ENCODE data around the gene NOP10. TPM values are rescaled to one million over a fixed set of nuclear protein-coding genes. Genes with fewer than 3 reads are reported as not detected.
A peak's percentile ranks its signal among the peaks of the same experiment; 100 is the strongest.

The NOP10 gene
- total RNA-seq, 1 donor from 2014 or later: 200 TPM

GRCh38 chr15:34335176-34336032 lies 7.5 kb downstream of the NOP10 start:
- Mint-ChIP-seq H3K4me1 (ENCODE audit: unreplicated experiment) (peaks cover 61% of the 10 kb centered on the region), H3K27ac (ENCODE audit: unreplicated experiment) (peak overlapping the region; percentile 97)

DNA sequence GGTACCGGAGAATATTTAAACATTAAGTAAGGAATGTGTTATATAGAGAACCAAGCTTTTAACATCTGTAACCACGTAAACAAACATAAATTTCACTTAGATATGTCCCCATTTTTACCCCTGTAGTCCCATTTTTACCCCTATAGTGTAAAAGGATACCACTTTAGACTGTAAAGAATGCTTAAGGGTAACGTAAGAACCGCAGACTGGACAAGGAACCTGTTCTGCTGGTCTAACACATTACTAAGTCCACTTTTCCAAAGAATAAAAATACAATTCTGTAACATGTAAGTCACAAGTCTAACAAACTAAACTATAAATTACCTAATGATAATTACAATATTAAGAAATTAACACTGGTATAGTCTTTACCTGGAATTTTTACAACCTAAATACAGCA lies 8.3 kb downstream of the NOP10 start:
- H3K27me3 Mint-ChIP-seq (ENCODE audit: unreplicated experiment): no peaks in the 10 kb centered on the region
- H3K36me3 Mint-ChIP-seq (ENCODE audit: unreplicated experiment): peaks cover 7% of the 10 kb centered on the region
- DNase-seq (ENCODE audit: extremely low spot score, unreplicated experiment): no peak
- H3K9me3 Mint-ChIP-seq (ENCODE audit: unreplicated experiment): no peaks in the 10 kb centered on the region
- peak overlapping the region; percentile 82 for H3K4me3 Mint-ChIP-seq (ENCODE audit: unreplicated experiment)
- TF ChIP-seq CTCF (IDR thresholded peaks at IDR 0.05): no peak
- H3K4me1 Mint-ChIP-seq (ENCODE audit: unreplicated experiment): peaks cover 57% of the 10 kb centered on the region
- H3K27ac Mint-ChIP-seq (ENCODE audit: unreplicated experiment): peak overlapping the region; percentile 97

More at GRCh38 chr15:34335176-34336032, 7.5 kb downstream of the NOP10 start:
- no peak for TF ChIP-seq CTCF (IDR thresholded peaks at IDR 0.05)
- H3K4me3 Mint-ChIP-seq (ENCODE audit: unreplicated experiment): peak overlapping the region; percentile 82
- DNase-seq (ENCODE audit: extremely low spot score, unreplicated experiment): no peak
- no peaks in the 10 kb centered on the region for H3K9me3 Mint-ChIP-seq (ENCODE audit: unreplicated experiment)
- H3K36me3 Mint-ChIP-seq (ENCODE audit: unreplicated experiment): peaks cover 11% of the 10 kb centered on the region
- H3K27me3 Mint-ChIP-seq (ENCODE audit: unreplicated experiment): no peaks in the 10 kb centered on the region

GRCh38 chr15:34332553-34333120 lies 10.3 kb downstream of the NOP10 start:
- Mint-ChIP-seq H3K4me3 (ENCODE audit: unreplicated experiment) (no peak overlapping the region), H3K36me3 (ENCODE audit: unreplicated experiment) (peaks cover 12% of the 10 kb centered on the region), H3K9me3 (ENCODE audit: unreplicated experiment) (no peaks in the 10 kb centered on the region), H3K27ac (ENCODE audit: unreplicated experiment) (no peak overlapping the region), H3K4me1 (ENCODE audit: unreplicated experiment) (peaks cover 54% of the 10 kb centered on the region), H3K27me3 (ENCODE audit: unreplicated experiment) (no peaks in the 10 kb centered on the region)
- no peak for DNase-seq (ENCODE audit: extremely low spot score, unreplicated experiment)
- TF ChIP-seq CTCF (IDR thresholded peaks at IDR 0.05): no peak

DNA sequence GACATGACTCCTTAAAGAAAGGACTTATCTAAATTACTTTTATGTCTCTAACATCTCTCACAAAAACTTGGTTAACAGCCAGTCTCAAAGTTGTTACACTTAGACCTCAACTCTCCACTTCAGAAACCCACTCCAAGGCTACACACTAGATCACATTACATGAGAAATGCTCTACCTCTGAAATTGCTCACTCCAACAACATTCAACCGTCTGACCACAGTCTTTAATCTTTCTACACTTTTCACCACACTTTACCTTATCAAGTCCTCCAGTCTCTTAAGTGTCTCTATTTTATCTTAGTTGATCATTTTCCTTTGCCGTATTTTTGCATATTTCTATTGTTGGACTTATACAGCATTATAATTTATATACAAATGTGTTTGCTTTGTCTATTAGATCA lies 11.1 kb downstream of the NOP10 start:
- H3K27me3 Mint-ChIP-seq (ENCODE audit: unreplicated experiment): no peaks in the 10 kb centered on the region
- H3K4me3 Mint-ChIP-seq (ENCODE audit: unreplicated experiment): no peak overlapping the region
- DNase-seq (ENCODE audit: extremely low spot score, unreplicated experiment): no peak
- H3K36me3 Mint-ChIP-seq (ENCODE audit: unreplicated experiment): peaks cover 12% of the 10 kb centered on the region
- H3K27ac Mint-ChIP-seq (ENCODE audit: unreplicated experiment): no peak overlapping the region
- no peaks in the 10 kb centered on the region for H3K9me3 Mint-ChIP-seq (ENCODE audit: unreplicated experiment)
- H3K4me1 Mint-ChIP-seq (ENCODE audit: unreplicated experiment): peaks cover 51% of the 10 kb centered on the region
- TF ChIP-seq CTCF (IDR thresholded peaks at IDR 0.05): no peak

DNA sequence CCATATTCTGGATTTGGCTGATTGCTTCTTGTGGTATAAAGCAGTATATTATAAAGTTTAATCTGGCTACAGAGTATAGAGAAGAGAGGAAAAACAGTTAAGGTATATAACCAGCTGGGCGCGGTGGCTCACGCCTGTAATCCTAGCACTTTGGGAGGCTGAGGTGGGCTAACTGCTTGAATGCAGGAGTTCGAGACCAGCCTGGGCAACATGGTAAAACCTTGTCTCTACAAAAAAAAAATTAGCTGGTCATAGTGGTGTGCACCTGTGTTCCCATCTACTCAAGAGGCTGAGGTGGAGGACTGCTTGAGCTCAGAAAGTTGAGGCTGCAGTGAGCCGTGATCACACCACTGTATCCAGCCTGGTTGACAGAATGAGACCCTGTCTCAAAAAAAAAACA lies 12.7 kb downstream of the NOP10 start:
- H3K27ac Mint-ChIP-seq (ENCODE audit: unreplicated experiment): no peak overlapping the region

More for the DNA sequence above, 12.7 kb downstream of the NOP10 start:
- no peak for DNase-seq (ENCODE audit: extremely low spot score, unreplicated experiment)
- H3K27me3 Mint-ChIP-seq (ENCODE audit: unreplicated experiment): no peaks in the 10 kb centered on the region
- no peaks in the 10 kb centered on the region for H3K9me3 Mint-ChIP-seq (ENCODE audit: unreplicated experiment)
- no peak for TF ChIP-seq CTCF (IDR thresholded peaks at IDR 0.05)
- H3K36me3 Mint-ChIP-seq (ENCODE audit: unreplicated experiment): peaks cover 12% of the 10 kb centered on the region
- H3K4me3 Mint-ChIP-seq (ENCODE audit: unreplicated experiment): no peak overlapping the region
- H3K4me1 Mint-ChIP-seq (ENCODE audit: unreplicated experiment): peaks cover 36% of the 10 kb centered on the region

All from osteocyte (in vitro differentiated cells).